GM18505 (cell line): ENCODE measurements around the gene PSD2.

Experiments used
- ATAC-seq: cut with Tn5 transposase; IDR thresholded peaks from one replicate; pipeline ENCODE4 v1.9.1; 2021; ENCODE audit not compliant: unreplicated experiment
- POLR2A ChIP-seq: IDR thresholded peaks from 4 replicates; pipeline ENCODE4 v1.6.1; 2011; ENCODE audit warnings: borderline replicate concordance; ENCODE audit not compliant: insufficient read depth, insufficient read length; ENCODE audit errors: extremely low read depth

Gene PSD2

DNA sequence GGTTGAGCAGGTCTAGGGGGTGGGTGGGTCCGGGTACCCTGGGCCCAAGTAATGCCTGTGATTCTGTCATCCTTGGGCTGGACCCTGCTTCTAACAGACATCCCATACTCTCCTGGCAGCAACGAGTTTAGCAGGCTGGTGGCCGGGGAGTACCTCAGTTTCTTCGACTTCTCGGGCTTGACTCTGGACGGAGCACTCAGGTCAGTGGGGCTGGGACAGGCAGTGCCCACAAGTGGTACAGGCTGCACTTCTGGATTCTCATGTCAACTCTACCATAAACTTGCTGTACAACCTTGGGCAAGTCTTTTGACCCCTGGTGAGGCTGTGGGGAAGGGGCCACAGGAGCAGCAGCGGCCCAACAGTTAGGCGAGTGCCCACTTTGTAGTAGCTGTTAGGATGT lies 21.8 kb downstream of the PSD2 start:
- no peak for TF ChIP-seq POLR2A
- no peak for ATAC-seq

DNA sequence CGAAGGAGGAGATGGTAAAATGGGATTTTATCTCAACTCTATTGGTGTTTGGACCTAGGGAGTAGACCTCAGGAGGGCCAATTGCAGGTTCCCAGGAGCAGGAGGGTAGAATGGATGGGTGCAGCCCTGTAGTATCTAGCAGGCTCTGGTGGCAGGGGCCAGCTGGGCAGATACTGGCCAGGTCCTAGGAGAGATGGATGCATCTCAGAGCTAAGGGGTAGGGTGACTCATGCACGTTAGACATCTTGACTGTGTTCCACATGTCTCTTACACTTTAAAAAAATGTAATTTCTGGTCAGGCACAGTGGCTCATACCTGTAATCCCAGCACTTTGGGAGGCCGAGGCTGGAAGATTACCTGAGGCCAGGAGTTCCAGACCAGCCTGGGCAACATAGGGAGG lies 22.4 kb downstream of the PSD2 start:
- ATAC-seq: no peak
- no peak for TF ChIP-seq POLR2A

DNA sequence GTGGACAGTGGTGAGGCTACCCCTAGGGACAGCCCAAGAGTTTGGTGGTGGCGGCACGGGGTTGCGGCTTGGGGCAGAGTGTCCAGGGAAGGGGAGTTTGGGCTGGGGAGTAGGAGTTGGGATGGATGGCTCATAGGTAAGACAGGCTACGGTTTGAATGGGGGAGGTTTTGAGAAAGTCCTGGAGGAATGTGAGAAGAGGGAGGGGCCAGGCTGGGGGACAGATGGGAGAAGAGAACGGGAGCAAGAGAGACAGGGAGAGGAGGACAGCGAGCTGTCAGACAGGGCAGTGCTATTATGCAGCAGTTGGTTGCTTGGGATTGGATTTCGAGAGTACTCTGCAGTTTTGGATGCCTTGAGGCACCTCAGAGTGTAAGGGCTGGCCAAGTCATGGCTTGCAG lies 24.5 kb downstream of the PSD2 start:
- no peak for TF ChIP-seq POLR2A
- no peak for ATAC-seq

DNA sequence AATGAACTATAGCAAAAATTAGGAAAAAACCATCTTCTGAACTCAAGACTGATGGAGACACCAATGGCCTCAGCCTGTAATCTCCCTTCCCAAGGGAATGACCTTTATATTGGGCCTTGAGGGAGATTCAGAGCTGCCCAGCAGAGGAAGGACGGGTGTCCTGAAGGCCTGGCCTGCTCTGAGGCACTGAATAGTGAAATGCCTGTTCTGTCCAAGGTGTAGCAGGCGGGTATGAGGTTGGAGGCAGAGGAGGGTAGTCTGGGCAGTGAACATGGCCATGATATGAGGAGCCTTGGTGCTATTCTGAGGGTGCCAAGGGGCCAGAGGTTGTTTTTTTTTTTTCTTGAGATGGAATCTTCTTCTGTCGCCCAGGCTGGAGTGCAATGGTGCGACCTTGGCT lies 25.0 kb downstream of the PSD2 start:
- no peak for ATAC-seq
- no peak for TF ChIP-seq POLR2A

DNA sequence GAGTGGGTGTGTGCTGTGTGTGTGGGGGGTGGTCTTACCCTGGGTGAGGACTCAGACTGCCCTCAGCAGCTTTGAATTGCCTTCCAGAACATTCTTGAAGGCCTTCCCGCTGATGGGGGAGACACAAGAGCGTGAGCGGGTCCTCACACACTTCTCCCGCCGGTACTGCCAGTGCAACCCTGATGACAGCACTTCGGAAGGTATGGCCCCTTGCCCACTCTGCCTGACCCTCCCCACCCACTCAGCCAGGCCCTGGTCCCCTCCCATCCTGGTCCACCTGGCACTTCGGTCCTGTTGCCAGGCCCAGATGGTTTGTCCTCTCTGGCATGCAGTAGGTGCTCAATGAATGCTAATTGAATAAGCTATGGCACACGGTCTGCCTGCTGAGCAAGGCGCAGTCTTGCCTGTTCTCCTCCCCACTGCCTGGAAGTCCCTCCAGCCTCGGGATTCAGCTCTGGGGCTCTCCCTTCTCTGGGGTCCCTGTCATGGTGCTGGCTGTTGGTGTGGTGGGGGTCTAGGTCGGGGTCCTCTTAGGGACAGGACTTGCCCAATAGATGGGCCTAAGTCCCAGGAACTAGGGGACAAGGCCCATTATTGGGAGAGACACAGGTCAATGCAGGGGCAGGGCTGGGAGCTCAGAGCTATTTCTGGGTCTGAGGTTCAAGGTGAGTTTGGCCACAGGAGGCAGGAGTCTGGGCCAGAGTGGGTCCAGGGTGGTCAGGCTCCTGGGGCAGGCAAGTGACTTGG lies 26.4 kb downstream of the PSD2 start:
- ATAC-seq: no peak
- no peak for TF ChIP-seq POLR2A

DNA sequence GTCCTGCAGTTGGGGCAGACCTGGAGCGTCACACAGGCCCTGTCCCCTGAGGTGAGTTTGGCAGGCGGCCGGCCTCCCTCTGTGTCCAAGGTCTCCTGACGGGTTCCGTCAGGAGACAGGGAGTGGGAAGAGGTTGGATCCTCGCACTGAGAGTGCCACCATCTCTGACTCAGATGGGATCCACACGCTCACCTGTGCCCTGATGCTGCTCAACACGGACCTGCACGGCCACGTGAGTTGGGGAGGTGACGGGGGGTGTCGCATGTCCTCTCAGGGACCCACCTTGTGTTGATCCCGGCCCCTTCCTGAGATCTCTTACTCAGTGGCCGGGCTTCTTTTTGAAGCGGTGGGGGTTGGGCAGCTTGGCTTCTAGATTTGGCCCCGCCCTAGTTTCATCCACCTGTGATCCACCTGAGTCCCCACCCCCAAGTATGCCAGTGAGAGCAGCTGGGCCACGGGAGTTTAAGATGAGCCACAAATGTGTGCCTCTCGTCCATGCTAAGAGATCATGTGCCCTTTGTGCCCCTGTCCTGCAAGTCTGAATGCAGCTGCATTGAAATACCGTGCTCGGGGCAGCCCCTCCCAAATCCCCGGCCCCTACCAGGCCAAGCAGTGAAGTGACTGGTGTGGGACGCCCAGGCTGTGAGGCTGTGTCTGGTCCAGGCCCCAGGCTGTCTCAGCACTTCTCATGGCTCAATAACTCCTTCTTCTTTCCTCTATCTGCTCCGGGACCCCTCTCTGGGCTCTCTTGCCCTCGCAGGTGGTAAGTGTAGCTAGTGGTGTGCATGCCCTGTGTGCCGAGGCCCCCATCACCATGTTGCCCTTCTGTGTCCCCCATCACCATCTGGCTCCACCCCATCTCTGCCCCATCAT lies 27.2 kb downstream of the PSD2 start:
- no peak for ATAC-seq
- TF ChIP-seq POLR2A: no peak

DNA sequence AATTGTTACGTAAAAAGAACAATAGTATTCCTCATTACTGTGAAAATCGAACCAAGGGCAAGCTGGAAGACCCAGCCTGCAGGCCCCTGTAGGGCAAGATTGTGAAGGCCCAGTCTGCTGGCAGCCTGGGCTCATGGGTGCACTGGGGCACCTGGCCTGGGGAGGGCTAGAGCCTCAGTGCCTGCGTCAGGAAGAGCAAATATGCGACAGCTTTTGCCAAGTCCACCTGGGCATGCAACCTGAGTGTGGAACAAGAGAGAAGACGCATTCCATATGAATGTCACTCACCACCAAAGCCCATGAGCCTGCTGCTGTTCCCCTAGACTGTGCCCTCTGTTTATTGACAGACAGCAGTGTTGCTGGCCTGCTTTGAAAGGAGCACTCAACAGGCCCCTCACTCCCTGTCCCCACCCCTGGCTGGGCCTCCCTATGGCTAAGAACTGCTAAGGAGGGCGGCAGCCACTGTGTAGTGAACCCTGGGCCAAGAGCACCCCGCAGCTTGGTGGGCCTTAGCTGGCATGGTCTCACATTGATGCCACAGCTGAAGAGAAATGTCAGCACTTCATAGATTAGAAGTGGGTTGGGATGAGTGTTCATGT lies 28.2 kb downstream of the PSD2 start:
- no peak for ATAC-seq
- no peak for TF ChIP-seq POLR2A

DNA sequence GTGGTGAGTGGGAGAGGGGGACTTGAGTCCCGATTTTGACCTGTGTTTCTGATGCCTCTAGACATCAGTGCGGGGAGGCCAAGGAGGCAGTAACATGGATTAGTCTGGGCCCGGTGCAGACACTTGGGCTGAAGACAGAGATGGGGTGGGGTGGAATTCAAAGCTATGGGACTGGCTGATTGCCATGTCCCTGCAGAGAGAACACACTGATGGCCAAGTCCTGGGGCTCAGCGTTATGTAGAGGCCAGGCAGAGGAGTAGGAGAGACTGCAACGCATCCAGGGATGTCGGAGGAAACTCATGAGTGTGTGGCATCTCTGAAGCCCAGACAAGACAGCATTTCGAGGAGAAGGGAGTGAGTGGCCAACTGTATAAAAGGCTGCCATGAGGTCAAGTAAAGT lies 30.1 kb downstream of the PSD2 start:
- ATAC-seq: no peak
- no peak for TF ChIP-seq POLR2A

DNA sequence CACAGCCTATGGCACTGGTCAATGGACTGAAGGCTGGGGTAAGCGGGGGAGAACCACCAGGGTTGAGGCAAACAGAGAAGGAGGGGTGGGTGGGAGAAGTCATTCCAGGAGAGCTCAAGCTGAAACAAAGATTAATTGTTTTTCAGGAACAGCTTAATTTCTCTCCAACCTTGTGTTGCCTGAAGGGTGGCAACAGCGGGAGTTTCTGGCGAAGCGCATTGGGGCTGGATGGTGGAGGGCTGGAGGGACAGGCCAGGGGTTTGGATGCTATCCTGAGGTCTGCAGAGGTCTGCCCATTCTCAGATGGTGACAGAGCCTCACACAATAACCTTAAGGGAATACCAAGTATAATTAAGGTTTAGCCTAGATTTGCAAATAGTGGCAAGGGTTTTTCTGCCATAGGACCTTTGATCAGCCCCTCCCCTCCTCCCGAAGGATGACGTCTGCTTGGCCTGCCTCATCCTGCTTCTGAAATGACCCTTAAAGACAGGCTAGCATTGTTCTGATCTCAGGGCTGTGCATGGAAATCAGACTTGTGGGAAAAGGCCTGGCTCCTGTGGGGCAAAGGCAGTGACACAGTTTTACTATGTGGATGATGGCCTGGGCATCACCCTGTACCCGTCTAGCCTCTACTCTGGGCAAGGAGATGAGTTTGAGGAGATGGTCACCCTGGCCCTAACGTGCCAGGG lies 32.7 kb downstream of the PSD2 start:
- TF ChIP-seq POLR2A: no peak
- ATAC-seq: no peak

DNA sequence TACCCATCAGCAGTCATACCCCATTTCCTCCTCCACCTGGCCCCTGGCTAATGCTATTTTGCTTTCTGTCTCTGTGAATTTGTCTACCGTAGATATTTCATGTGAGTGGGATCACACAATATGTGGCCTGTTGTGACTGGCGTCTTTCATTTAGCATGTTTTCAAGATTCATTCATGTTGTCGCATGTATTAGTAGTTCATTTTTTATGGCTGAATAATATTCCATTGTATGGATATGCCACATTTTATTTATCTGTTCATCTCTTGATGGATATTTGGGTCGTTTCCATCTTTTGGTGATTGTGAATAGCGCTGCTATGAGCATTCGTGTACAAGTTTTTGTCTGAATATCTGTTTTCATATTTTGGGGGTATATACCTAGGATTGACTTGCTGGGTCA lies 33.9 kb downstream of the PSD2 start:
- TF ChIP-seq POLR2A: no peak
- no peak for ATAC-seq

DNA sequence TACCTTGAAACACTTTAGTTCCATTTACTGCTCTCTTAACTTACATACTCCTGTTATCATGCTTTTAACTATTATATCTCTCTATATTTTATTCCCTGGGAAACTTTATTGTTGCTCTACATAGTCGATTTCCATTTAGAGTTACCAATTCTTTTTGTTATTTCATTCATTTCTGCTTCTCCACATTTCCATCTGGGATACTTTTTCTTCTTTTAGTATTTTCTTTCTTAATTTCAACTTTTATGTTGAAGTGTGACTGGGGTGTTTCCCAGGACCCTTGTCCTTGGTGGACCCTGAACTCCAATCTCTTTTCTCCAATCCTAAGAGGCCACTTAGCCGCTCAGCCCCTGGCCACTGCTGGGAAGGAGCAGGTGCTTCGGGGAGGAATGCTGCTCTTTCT lies 36.0 kb downstream of the PSD2 start:
- no peak for TF ChIP-seq POLR2A
- no peak for ATAC-seq

DNA sequence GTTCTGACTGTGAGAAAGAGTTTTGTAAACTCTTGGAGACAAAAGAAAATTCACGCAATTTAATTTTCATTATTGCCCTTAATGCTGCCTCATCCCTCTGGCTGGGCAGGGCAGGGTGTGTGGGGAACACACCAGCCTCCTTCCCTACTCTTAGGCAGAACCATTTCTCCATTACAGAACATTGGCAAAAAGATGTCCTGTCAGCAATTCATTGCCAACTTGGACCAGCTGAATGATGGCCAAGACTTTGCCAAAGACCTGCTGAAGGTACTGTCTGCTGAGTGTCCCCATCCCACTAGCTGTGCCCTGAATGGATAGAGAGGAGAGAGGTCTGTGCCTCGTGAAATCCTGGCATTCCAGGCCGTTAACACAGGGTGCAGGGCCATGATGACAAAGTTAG lies 37.9 kb downstream of the PSD2 start:
- ATAC-seq: no peak
- no peak for TF ChIP-seq POLR2A

DNA sequence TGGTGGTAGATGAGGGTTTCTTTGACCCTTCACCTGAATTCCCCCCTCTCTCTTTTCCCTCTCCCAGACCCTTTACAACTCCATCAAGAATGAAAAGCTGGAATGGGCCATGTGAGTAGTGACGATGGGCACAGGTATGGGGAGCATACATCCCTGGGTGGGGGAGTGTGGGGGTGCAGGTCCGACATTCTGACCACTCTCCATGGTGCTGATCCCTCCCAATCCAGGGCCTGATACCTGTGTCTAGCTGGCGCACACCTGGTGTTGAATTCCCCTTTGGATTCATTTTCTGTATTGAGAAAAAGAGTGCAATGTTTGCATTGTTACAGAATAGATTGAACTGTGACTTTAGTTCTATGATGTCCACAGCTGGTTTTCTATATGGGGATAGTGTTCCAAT lies 40.0 kb downstream of the PSD2 start:
- ATAC-seq: no peak
- TF ChIP-seq POLR2A: no peak
